Lung (tissue), 12 donors: ENCODE results near the gene RNF128. TPM values are rescaled to one million over a fixed set of nuclear protein-coding genes. Genes with fewer than 3 reads are reported as not detected.

Experiments
- ATAC-seq: fragments of 200-7000 bp; cut with Tn5 transposase; one replicate; pipeline ENCODE4 v1.9.1; 2020; ENCODE audit warnings: moderate number of reproducible peaks; ENCODE audit not compliant: insufficient read depth, low FRiP score
- DNase-seq, 3 donors: peaks; one replicate each; pipeline ENCODE4 v3.0.0-alpha.2; 2013 to 2017
- H3K27ac ChIP-seq, 2 donors: one replicate each; pipeline ENCODE4 v1.5.1; 2013; ENCODE audit warnings: mild to moderate bottlenecking in 2 of 2, moderate library complexity in 2 of 2, control low read depth in 1 of 2, inconsistent platforms in 1 of 2, low read depth in 1 of 2, low read length in 1 of 2
- H3K27me3 ChIP-seq, 3 donors: one replicate each; pipeline ENCODE4 v1.5.1; 2013; ENCODE audit warnings: low read length in 2 of 3; ENCODE audit not compliant: control insufficient read depth in 3 of 3, insufficient read depth in 3 of 3
- H3K36me3 ChIP-seq, 4 donors: one replicate each; pipeline ENCODE4 v1.5.1; 2013; ENCODE audit warnings: low read length in 4 of 4, mild to moderate bottlenecking in 1 of 4, moderate library complexity in 1 of 4; ENCODE audit not compliant: control insufficient read depth in 4 of 4, insufficient read depth in 4 of 4
- H3K4me1 ChIP-seq, 5 donors: one replicate each; pipeline ENCODE4 v1.5.1; 2013; ENCODE audit warnings: low read length in 5 of 5, mild to moderate bottlenecking in 2 of 5, moderate library complexity in 1 of 5; ENCODE audit not compliant: control insufficient read depth in 5 of 5, insufficient read depth in 5 of 5
- H3K4me3 ChIP-seq: one replicate; pipeline ENCODE4 v1.5.1; 2013; ENCODE audit warnings: mild to moderate bottlenecking, control low read depth, moderate library complexity
- H3K9ac ChIP-seq, 2 donors: one replicate each; pipeline ENCODE4 v1.5.1; 2013; ENCODE audit warnings: low read length in 2 of 2, control low read depth in 1 of 2; ENCODE audit not compliant: insufficient read depth in 1 of 2
- H3K9me3 ChIP-seq, 4 donors: one replicate each; pipeline ENCODE4 v1.5.1; 2013; ENCODE audit warnings: low read length in 3 of 4, mild to moderate bottlenecking in 1 of 4, moderate library complexity in 1 of 4; ENCODE audit not compliant: control insufficient read depth in 4 of 4, insufficient read depth in 3 of 4
- CTCF ChIP-seq: IDR thresholded peaks from 2 replicates; pipeline ENCODE4 v1.5.1; 2012; ENCODE audit warnings: mild to moderate bottlenecking; ENCODE audit errors: control extremely low read depth, extremely low read depth
- WGBS, 2 donors: extraction: QIAGEN DNeasy Blood & Tissue Kit; methylation state at CpG; one replicate each; pipeline ENCODE4 v1.1.7; 2013; 5-methylcytosine and 5-hydroxymethylcytosine counted together
- polyA plus RNA-seq, 2 donors: library from polyadenylated mRNA; stranded (reverse); fragments of 200-250 nt; gene quantifications; one replicate each; pipeline ENCODE4 v1.2.1, GENCODE V29; 2013
- total RNA-seq, 2 donors: library from RNA; depleted of rRNA in 1 of 2; stranded (reverse); fragments of >200 nt in 1 of 2; gene quantifications; one replicate each; pipeline ENCODE4 v1.2.1, GENCODE V29; 2014 to 2021
- donor health status: control.
- donor health status: control.
- donor health status: Bipolar disorder and iron deficiency.
- donor health status: healthy.
- donor health status: DM: yes; HTN: yes; CAD: no.

The RNF128 gene
- total and polyA plus RNA-seq, 4 donors: 5.2 to 13.3 (median 9.7) TPM

- no peak for DNase-seq
- no peaks in the 10 kb centered on the region for H3K36me3 ChIP-seq
- no peaks in the 10 kb centered on the region for H3K4me1 ChIP-seq
- H3K9me3 ChIP-seq: no peaks in the 10 kb centered on the region
- H3K27me3 ChIP-seq: peaks cover 0 to 38% (median 9%) of the 10 kb centered on the region in 3 donors
- WGBS, 2 donors: 72 to 87% methylated on average over 7 of the region's 7 CpGs
- H3K4me3 ChIP-seq: no peak overlapping the region
- TF ChIP-seq CTCF: no peak
- no peak for ATAC-seq
- H3K9ac ChIP-seq: no peak overlapping the region
- H3K27ac ChIP-seq: no peak overlapping the region
These were observed 34.0 kb upstream of the RNF128 start for GRCh38 chrX:106692425-106693065.

GRCh38 chrX:106696502-106696901, 30.0 kb upstream of the RNF128 start:
- ATAC-seq: no peak
- Histone ChIP-seq H3K4me1 (no peaks in the 10 kb centered on the region), H3K27me3 (peaks cover 0 to 51% (median 14%) of the 10 kb centered on the region in 3 donors), H3K27ac (no peak overlapping the region), H3K4me3 (no peak overlapping the region), H3K9ac (no peak overlapping the region), H3K9me3 (no peaks in the 10 kb centered on the region), H3K36me3 (no peaks in the 10 kb centered on the region)
- no peak for TF ChIP-seq CTCF
- no peak for DNase-seq
- 46 to 74% methylated on average over 3 of the region's 3 CpGs for WGBS, 2 donors

GRCh38 chrX:106698693-106699092, 27.8 kb upstream of the RNF128 start:
- Histone ChIP-seq H3K27me3 (peaks cover 0 to 46% (median 13%) of the 10 kb centered on the region in 3 donors), H3K9ac (no peak overlapping the region), H3K27ac (no peak overlapping the region), H3K9me3 (no peaks in the 10 kb centered on the region), H3K4me1 (no peaks in the 10 kb centered on the region), H3K36me3 (no peaks in the 10 kb centered on the region), H3K4me3 (no peak overlapping the region)
- DNase-seq: no peak
- TF ChIP-seq CTCF: no peak
- 60 to 91% methylated on average over 3 of the region's 3 CpGs for WGBS, 2 donors
- ATAC-seq: no peak

GRCh38 chrX:106702636-106703035, 23.9 kb upstream of the RNF128 start:
- no peaks in the 10 kb centered on the region for H3K9me3 ChIP-seq
- no peak overlapping the region for H3K9ac ChIP-seq
- no peak overlapping the region for H3K27ac ChIP-seq
- no peak for TF ChIP-seq CTCF
- no peak for DNase-seq
- no peaks in the 10 kb centered on the region for H3K36me3 ChIP-seq
- H3K27me3 ChIP-seq: peaks cover 0 to 32% (median 12%) of the 10 kb centered on the region in 3 donors
- no peaks in the 10 kb centered on the region for H3K4me1 ChIP-seq
- no peak for ATAC-seq
- 65 to 81% methylated on average over 1 of the region's 1 CpG for WGBS, 2 donors
- H3K4me3 ChIP-seq: no peak overlapping the region
